ENCODE data around the gene TIAM1.

TIAM1 gene

DNA sequence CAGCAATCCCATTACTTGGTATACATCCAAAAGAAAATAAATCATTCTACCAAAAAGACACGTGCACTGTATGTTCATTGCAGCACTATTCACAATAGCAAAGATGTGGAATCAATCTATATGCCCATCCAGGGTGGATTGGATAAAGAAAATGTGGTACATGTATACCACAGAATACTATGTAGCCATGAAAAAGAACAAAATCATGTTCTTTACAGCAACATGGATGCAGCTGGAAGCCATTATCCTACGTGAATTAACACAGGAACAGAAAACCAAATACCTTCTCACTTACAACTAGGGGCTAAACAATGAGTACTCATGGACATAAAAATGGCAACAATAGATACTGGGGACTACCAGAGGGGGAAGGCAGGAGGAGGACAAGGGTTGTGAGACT is 147.3 kb downstream of the TIAM1 start:
- Mint-ChIP-seq H3K27ac (no peak overlapping the region), H3K9me3 (no peaks in the 10 kb centered on the region), H3K27me3 (no peaks in the 10 kb centered on the region), H3K4me1 (peaks cover 40% of the 10 kb centered on the region), H3K4me3 (no peak overlapping the region), H3K36me3 (peaks cover 20% of the 10 kb centered on the region)
- no peak for DNase-seq
- CTCF ChIA-PET, result interaction anchor here (0.7 to 7.1 kb wide), 5 partner anchors 15 to 406 kb away, joined by 3 to 82 read pairs (median 11); no protein-coding TSS in a partner anchor

DNA sequence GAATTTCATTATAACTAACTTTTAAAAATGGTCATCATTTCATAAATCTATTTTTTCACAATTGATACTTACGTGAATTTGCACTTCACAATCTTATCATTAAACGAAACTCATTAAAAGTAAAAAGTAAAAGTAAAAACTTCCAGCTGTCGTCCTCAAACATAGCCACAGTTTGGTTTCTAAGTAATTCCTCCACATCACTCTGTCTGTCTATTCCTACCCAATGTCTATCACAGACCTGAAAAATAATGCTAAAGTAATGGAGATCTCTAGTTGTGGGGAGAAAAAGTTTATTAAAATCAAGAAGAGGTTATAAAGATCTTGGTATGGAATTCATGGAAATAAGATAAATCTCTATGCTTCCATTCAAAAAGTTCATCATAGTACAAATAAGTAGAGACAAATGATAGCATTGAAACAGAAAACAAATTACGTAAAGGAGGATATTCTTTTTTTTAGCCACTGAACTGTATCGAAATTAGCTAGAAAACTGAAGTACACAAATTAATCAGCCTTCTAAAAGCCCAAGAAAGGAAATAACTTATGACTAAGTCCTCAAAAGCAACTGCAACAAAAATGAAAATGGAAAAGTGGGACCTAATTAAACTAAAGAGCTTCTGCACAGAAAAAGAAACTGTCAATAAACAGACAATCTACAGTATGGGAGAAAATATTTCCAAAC is 148.6 kb downstream of the TIAM1 start:
- Mint-ChIP-seq H3K4me3 (peak overlapping the region; percentile 29), H3K27ac (peak overlapping the region; percentile 78), H3K27me3 (no peaks in the 10 kb centered on the region), H3K9me3 (no peaks in the 10 kb centered on the region), H3K36me3 (peaks cover 24% of the 10 kb centered on the region), H3K4me1 (peaks cover 45% of the 10 kb centered on the region)
- CTCF ChIA-PET, result interaction anchor here (0.6 to 7.1 kb wide), 11 partner anchors 9 to 409 kb away, joined by 3 to 82 read pairs (median 4); no protein-coding TSS in a partner anchor
- DNase-seq, result no peak

DNA sequence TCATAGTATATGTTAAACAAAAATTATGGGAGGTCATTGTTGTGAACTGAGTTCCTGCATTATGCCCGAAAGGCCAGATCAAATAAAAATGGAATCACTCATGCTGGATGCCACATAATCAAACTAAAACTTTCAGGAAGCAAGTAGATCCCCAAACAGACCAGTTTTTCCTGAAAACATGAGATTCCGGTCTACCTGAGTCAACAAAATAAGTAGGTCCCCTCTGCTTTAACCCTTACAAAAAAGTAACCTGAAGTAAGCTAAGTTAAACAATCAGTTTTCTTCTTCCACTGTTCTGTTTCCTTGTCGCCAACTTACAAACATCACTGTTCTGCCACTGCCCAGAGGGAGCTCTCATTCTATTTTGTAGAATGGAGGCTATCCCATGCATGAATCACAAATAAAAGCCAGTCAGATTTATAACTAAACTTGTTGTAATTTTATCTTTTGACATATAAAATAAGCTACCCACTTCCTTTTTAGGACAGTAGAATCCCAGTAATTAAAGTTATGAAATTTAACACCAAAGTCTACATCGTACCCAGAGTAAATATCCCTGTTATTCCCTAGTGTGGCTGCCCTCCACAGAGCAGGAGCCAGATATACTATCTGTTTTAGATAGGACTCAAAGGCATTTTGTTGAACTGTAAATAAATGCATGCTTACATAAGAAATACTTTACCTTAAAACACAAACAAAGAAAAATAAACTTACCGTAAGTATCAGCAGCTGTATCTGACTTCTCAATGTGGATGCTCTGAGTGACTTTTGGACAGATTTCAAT is 149.4 kb downstream of the TIAM1 start:
- H3K4me3 Mint-ChIP-seq, result no peak overlapping the region
- peaks cover 49% of the 10 kb centered on the region for H3K4me1 Mint-ChIP-seq
- H3K36me3 Mint-ChIP-seq, result peaks cover 27% of the 10 kb centered on the region
- H3K27ac Mint-ChIP-seq, result no peak overlapping the region
- DNase-seq, result no peak
- no peaks in the 10 kb centered on the region for H3K9me3 Mint-ChIP-seq
- no peaks in the 10 kb centered on the region for H3K27me3 Mint-ChIP-seq
- CTCF ChIA-PET, result interaction anchor here (0.6 to 7.1 kb wide), 8 partner anchors 11 to 409 kb away, joined by 3 to 82 read pairs (median 3); no protein-coding TSS in a partner anchor

DNA sequence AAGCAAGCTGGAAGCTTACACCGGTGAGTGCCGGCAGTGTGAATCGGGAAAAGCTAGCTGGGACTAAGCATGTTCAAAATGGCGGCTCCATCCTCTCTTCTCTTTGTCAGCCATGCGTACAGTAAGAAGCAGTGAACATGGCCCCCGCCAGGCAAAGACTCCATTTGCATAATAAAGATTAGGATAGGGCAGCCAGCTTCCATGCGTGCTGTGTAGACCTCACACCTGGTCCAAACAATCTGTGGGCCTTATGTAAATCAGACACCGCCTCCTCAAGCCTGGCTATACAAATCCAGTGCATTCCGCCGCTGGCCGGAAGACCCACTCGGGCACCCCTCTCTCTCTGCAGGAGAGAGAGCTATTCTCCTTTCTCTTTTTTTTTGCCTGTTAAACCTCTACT is 150.3 kb downstream of the TIAM1 start:
- Mint-ChIP-seq H3K9me3 (no peaks in the 10 kb centered on the region), H3K27me3 (no peaks in the 10 kb centered on the region), H3K4me3 (no peak overlapping the region), H3K36me3 (peaks cover 32% of the 10 kb centered on the region), H3K27ac (no peak overlapping the region), H3K4me1 (peaks cover 50% of the 10 kb centered on the region)
- CTCF ChIA-PET, result interaction anchor here (1.0 kb wide), 1 partner anchor 22 kb away, joined by 3 read pairs; no protein-coding TSS in a partner anchor
- DNase-seq, result no peak

DNA sequence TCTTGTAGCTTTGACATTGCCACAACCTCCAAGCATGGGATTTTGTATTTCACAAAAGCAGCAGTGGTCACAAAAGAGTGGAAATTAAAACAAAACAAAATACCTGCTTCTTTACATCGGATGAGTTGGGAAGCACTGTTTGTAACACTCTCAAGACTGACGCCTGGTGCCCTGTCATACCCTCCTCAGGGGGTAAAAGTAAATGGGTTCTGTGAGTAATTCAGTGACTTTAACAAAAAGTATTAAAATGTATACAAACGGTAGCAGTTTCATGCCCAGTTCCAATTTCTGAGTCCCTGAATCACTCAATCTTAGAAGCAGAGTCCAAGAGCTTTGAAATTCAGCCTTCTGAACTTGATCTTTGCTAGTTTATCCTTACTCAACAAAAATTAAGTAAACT is 152.5 kb downstream of the TIAM1 start:
- Mint-ChIP-seq H3K36me3 (peaks cover 36% of the 10 kb centered on the region), H3K27me3 (no peaks in the 10 kb centered on the region), H3K4me1 (peaks cover 59% of the 10 kb centered on the region), H3K27ac (no peak overlapping the region), H3K9me3 (no peaks in the 10 kb centered on the region), H3K4me3 (no peak overlapping the region)
- DNase-seq, result no peak
- CTCF ChIA-PET, result interaction anchor here (1.1 to 2.2 kb wide), 3 partner anchors 9 to 376 kb away, joined by 3 to 9 read pairs (median 6); no protein-coding TSS in a partner anchor

DNA sequence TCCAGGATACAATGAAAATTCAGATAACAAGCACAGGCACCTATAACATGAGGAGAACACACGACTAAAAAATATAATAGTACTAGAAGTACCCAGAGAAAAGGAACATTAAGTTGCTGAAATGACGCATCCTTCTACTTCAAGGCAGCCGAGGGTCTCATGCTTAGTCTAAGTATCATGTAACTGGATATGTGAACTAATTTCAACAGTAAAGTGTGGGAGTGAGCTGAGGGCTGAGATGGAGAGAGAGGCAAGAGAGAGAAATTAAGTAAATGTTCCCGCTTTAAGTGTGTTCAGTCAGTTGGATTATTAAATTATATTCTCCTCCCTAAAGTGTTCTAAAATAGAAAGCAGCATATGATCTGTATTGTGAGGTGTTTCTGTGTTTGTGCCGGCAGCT is 153.5 kb downstream of the TIAM1 start:
- Mint-ChIP-seq H3K27ac (no peak overlapping the region), H3K36me3 (peaks cover 42% of the 10 kb centered on the region), H3K9me3 (no peaks in the 10 kb centered on the region), H3K27me3 (no peaks in the 10 kb centered on the region), H3K4me1 (peaks cover 57% of the 10 kb centered on the region), H3K4me3 (no peak overlapping the region)
- DNase-seq, result no peak
- CTCF ChIA-PET, result interaction anchor here (1.1 to 2.2 kb wide), 3 partner anchors 8 to 377 kb away, joined by 3 to 9 read pairs (median 6); no protein-coding TSS in a partner anchor

DNA sequence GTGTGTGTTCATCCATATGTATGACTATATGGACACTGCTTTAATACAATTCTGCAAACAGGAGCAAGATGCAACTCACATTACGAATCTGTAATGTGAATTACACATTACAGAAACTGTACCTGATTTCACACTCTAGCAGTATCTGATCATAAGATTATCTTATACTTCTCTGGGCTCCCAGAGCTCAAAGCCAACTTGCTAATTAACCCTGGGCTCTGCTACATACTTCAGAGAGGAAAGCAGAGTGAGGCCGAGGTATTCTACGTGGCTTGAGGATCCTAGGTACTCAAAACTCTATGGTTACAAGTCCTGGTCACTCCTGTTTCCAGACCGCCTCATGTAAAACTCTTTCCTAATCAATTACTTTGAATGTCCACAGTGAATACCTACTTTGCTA is 156.6 kb downstream of the TIAM1 start:
- no peak for DNase-seq
- Mint-ChIP-seq H3K4me3 (peak overlapping the region; percentile 81), H3K27ac (peak overlapping the region; percentile 94), H3K4me1 (peaks cover 69% of the 10 kb centered on the region), H3K27me3 (no peaks in the 10 kb centered on the region), H3K9me3 (no peaks in the 10 kb centered on the region), H3K36me3 (peaks cover 44% of the 10 kb centered on the region)
- CTCF ChIA-PET, result interaction anchor here (1.4 kb wide), 1 partner anchor 8 kb away, joined by 3 read pairs; no protein-coding TSS in a partner anchor

DNA sequence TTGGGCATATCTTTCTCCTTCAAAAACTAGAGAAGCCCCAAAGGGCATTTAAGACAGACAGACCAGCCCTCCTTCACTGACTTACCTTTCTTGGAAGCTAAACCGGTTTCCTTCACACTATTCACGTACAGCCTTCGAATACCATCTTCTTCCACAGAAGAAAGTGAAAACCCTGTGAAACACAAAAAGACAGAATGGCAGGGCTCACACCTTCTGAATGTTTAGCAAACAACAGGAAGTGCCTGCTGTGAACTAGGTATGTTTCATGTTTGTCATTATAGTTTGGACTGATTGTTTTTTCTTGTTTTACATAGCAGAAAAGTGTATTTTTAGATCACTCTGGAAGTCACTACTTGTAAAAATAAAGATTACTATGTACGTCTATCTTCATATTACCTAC is 157.1 kb downstream of the TIAM1 start:
- peaks cover 48% of the 10 kb centered on the region for H3K36me3 Mint-ChIP-seq
- peaks cover 74% of the 10 kb centered on the region for H3K4me1 Mint-ChIP-seq
- H3K9me3 Mint-ChIP-seq, result no peaks in the 10 kb centered on the region
- peak overlapping the region; percentile 81 for H3K4me3 Mint-ChIP-seq
- peak; percentile 32 for DNase-seq
- peak overlapping the region; percentile 94 for H3K27ac Mint-ChIP-seq
- CTCF ChIA-PET, result interaction anchor here (1.1 to 1.4 kb wide), 2 partner anchors 9 to 55 kb away, joined by 3 read pairs; no protein-coding TSS in a partner anchor
- no peaks in the 10 kb centered on the region for H3K27me3 Mint-ChIP-seq

DNA sequence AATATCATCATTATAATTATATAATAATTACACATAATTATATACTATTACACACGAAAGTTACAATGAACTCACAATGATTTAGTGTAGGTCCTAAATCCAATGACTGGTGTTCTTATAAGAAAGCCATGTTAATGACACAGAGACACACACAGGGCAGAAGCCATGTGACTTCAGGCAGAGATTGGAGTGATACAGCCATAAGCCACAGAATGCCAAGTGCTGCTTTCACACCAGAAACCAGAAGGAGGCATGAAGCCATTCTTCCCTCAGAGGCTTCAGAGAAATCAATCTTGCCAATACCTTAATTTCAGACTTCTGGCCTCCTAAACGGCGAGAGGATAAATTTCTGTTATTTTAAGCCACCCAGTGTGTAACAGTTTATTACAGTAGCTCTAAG is 158.4 kb downstream of the TIAM1 start:
- CTCF ChIA-PET, result interaction anchor here (0.9 to 1.1 kb wide), 4 partner anchors 13 to 395 kb away, joined by 3 to 5 read pairs (median 4); no protein-coding TSS in a partner anchor
- Mint-ChIP-seq H3K4me1 (peaks cover 83% of the 10 kb centered on the region), H3K4me3 (peak overlapping the region; percentile 81), H3K36me3 (peaks cover 51% of the 10 kb centered on the region), H3K9me3 (no peaks in the 10 kb centered on the region), H3K27ac (peak overlapping the region; percentile 94), H3K27me3 (no peaks in the 10 kb centered on the region)
- peak; percentile 45 for DNase-seq

DNA sequence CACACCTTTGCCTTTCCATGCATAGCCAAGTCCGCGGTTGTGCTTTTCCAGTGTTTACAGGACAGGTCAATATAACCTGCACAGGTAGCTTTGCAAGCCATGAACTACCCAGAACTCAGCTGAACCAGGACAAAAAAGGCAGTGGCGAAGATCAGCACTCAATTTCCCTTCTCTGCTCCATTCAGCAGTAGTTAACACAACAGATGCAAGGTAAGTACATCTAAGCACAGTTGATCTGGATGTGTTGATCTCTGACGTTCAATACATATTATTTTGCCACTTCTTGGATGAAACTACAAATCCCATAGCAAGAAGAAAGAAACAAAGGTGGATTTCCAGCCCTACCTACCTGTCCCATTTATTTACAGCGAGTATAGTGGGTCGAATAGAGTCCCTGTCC is 159.2 kb downstream of the TIAM1 start:
- peaks cover 86% of the 10 kb centered on the region for H3K4me1 Mint-ChIP-seq
- H3K4me3 Mint-ChIP-seq, result peak overlapping the region; percentile 78
- peak overlapping the region; percentile 97 for H3K27ac Mint-ChIP-seq
- no peaks in the 10 kb centered on the region for H3K9me3 Mint-ChIP-seq
- DNase-seq, result no peak
- CTCF ChIA-PET, result interaction anchor here (0.8 to 1.1 kb wide), 4 partner anchors 26 to 395 kb away, joined by 3 to 5 read pairs (median 5); no protein-coding TSS in a partner anchor
- no peaks in the 10 kb centered on the region for H3K27me3 Mint-ChIP-seq
- peaks cover 53% of the 10 kb centered on the region for H3K36me3 Mint-ChIP-seq

DNA sequence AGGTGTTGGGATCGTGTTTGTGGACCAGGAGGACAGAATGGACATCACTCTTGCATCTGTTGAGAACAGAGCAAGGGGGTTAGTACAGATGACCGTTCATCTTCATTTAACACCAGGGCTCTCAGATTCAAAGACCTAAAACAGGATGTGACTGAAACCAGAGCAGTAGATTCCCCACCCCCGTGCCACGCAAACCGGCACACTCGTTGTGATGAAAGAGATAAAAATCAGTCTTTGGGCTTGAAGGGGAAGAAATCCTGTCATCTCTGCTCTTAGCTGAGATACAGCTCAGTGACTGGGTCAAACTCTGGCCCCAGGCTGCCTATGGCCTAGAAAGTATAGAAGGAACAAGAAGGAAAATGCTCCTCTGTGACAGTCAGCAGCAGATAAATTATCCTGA is 159.6 kb downstream of the TIAM1 start:
- H3K27me3 Mint-ChIP-seq, result no peaks in the 10 kb centered on the region
- peaks cover 49% of the 10 kb centered on the region for H3K36me3 Mint-ChIP-seq
- H3K4me1 Mint-ChIP-seq, result peaks cover 82% of the 10 kb centered on the region
- DNase-seq, result peak; percentile 82
- H3K9me3 Mint-ChIP-seq, result no peaks in the 10 kb centered on the region
- peak overlapping the region; percentile 78 for H3K4me3 Mint-ChIP-seq
- CTCF ChIA-PET, result interaction anchor here (0.6 to 1.1 kb wide), 6 partner anchors 11 to 737 kb away, joined by 3 to 5 read pairs (median 4); no protein-coding TSS in a partner anchor
- peak overlapping the region; percentile 97 for H3K27ac Mint-ChIP-seq

DNA sequence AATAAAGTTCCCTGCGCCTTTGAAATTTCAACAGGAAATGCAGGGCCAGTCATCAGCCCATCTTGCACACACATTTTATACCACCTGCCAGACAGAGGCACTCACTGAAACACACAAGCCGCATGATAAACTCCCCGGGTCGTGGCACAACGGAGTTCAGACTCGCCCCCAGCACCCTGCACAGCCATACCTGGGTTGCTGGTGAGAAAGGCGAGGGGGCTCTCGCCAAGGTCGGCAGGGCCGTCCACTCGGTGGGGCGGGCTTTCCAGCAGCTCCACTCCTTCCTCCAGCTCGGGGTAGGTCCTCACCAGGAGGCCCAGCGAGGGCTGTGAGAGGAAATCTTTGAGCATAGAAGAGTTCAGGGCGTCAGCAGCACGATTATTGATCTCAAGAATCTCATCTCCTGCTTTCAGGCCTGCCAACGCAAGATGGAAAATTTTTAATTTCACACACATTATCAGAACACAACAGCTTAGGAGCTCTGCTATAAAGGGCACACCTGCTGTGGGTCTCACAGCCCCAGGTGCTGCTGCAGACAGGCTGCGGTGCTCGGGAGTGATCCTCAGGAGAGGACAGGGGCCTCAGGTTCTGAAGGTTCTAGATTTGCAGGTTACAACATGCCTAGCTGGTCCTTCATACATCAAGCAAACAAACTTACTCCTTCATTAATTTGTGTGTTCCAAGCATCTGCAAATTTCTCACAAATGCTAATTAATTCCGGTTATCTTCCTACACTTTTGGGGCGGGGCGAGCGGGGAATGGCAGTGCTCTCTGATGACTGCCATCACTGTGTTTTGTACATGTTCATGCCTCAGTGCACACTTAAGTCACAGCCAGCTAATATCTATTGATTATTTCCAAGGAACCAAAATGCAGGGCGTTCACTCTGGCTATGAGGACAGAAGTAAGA is 161.6 kb downstream of the TIAM1 start:
- H3K36me3 Mint-ChIP-seq, result peaks cover 47% of the 10 kb centered on the region
- no peaks in the 10 kb centered on the region for H3K27me3 Mint-ChIP-seq
- H3K4me3 Mint-ChIP-seq, result peak overlapping the region; percentile 77
- H3K9me3 Mint-ChIP-seq, result no peaks in the 10 kb centered on the region
- H3K4me1 Mint-ChIP-seq, result peaks cover 79% of the 10 kb centered on the region
- H3K27ac Mint-ChIP-seq, result peak overlapping the region; percentile 97
- DNase-seq, result peak; percentile 69
- CTCF ChIA-PET, result interaction anchor here (0.6 to 4.7 kb wide), 15 partner anchors 8 to 483 kb away, joined by 3 to 35 read pairs (median 10); no protein-coding TSS in a partner anchor

DNA sequence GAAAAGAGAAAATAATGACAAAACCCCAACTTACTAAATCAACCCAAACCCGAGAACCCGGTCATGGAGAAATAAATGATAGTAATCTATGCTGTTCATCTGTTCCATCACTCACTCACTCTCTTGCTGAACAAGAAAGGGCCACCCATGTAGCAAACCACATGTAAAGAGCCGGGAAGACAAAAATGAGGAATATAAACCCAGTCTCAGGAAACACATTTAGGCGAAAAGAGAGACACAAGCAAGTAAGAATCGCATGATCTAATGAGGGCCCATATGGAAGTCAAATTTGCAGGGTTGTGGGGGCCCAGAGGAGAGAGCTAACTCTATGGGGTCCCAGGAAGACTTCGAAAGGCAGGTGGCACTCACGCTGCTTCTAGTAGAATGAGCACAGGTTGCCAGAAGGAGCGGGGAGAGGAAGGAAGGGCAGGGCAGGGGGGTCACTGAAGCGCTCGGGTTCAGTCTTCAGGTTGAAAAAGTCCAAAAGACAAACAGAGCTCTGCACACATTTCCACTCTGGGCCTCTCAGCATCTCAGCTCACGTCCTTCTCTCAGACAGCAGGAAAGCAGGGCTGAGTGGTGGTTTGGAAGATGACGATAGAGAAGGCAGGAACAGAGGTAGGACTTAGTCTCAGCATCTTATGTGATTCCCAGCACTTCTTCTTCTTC is 162.8 kb downstream of the TIAM1 start:
- peak; percentile 50 for DNase-seq
- Mint-ChIP-seq H3K27me3 (no peaks in the 10 kb centered on the region), H3K9me3 (no peaks in the 10 kb centered on the region), H3K4me3 (peak overlapping the region; percentile 77), H3K36me3 (peaks cover 45% of the 10 kb centered on the region), H3K27ac (peak overlapping the region; percentile 97), H3K4me1 (peaks cover 81% of the 10 kb centered on the region)
- CTCF ChIA-PET, result interaction anchor here (0.6 to 4.7 kb wide), 27 partner anchors 9 to 424 kb away, joined by 3 to 35 read pairs (median 9); no protein-coding TSS in a partner anchor

Data from activated naive CD4-positive, alpha-beta T cell treated with anti-CD3 and anti-CD28 coated beads, Interleukin-2, amount 10 ng/mL, durations not matched to agents 7 days and 5 days (primary cell).